Progenitor cell of endocrine pancreas (in vitro differentiated cells): Measurements from ENCODE around the gene TSPAN15. TPM values are rescaled to one million over a fixed set of nuclear protein-coding genes. Genes with fewer than 3 reads are reported as not detected.
"Not testable (repeated sequence)": the region's sequence is repeated elsewhere in the genome, so short reads cannot be mapped to it uniquely, and the experiment has no call there.

Experiments
- DNase-seq: peaks from one replicate; pipeline ENCODE4 v3.0.0; 2021; ENCODE audit warnings: low spot score; ENCODE audit not compliant: unreplicated experiment
- H3K27ac Mint-ChIP-seq: 2 replicates; pipeline ENCODE4 v1.8.0; 2021; ENCODE audit warnings: mild to moderate bottlenecking, moderate library complexity, mixed read lengths
- H3K27me3 Mint-ChIP-seq: 2 replicates; pipeline ENCODE4 v1.8.0; 2021; ENCODE audit warnings: mixed read lengths
- H3K36me3 Mint-ChIP-seq: 2 replicates; pipeline ENCODE4 v1.8.0; 2022; ENCODE audit warnings: mixed read lengths; ENCODE audit not compliant: insufficient read depth
- H3K4me1 Mint-ChIP-seq: 2 replicates; pipeline ENCODE4 v1.8.0; 2021; ENCODE audit warnings: low read depth, mixed read lengths
- H3K4me3 Mint-ChIP-seq: 2 replicates; pipeline ENCODE4 v1.8.0; 2021; ENCODE audit warnings: low read depth, mild to moderate bottlenecking, moderate library complexity, mixed read lengths
- H3K9me3 Mint-ChIP-seq: 2 replicates; pipeline ENCODE4 v1.8.0; 2021; ENCODE audit warnings: low read depth, mixed read lengths
- total RNA-seq: library from RNA; stranded (reverse); gene quantifications from 2 replicates; pipeline ENCODE4 v1.2.1, GENCODE V29; 2021
- TF ChIP-seq, protein P1 (sequence below): fragments of 200-600 bp; sonication (generic); IDR thresholded peaks from one replicate; pipeline ENCODE4 v1.5.0; 2021; ENCODE audit warnings: antibody characterized with exemption, mild to moderate bottlenecking; ENCODE audit not compliant: unreplicated experiment

Gene TSPAN15
- total RNA-seq, 1 donor from 2014 or later, result 14.7 TPM

DNA sequence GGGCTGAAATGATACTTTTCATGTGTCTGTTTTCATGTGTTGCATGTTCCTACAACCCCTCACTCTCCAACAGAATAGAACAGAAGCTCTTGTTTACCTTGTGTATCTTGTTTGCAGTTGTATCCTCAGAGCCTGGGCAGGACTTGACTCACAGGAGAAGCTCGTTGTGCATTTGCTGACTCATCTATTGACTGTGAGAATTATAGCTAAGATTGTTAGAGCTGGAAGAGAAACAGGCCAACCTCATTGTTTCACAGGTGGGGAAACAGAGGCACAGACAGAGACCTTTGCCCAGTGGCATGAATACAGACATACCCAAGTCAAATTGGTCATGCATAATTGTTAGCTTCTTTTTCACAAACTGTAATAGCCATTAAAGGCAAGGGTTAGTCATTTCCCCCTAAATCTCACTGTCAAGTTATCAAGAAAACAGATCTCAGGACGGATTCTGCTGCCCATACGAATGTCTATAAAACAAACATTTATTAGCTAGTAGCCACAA is 4.6 kb upstream of the TSPAN15 start:
- TF ChIP-seq, protein P1, sequence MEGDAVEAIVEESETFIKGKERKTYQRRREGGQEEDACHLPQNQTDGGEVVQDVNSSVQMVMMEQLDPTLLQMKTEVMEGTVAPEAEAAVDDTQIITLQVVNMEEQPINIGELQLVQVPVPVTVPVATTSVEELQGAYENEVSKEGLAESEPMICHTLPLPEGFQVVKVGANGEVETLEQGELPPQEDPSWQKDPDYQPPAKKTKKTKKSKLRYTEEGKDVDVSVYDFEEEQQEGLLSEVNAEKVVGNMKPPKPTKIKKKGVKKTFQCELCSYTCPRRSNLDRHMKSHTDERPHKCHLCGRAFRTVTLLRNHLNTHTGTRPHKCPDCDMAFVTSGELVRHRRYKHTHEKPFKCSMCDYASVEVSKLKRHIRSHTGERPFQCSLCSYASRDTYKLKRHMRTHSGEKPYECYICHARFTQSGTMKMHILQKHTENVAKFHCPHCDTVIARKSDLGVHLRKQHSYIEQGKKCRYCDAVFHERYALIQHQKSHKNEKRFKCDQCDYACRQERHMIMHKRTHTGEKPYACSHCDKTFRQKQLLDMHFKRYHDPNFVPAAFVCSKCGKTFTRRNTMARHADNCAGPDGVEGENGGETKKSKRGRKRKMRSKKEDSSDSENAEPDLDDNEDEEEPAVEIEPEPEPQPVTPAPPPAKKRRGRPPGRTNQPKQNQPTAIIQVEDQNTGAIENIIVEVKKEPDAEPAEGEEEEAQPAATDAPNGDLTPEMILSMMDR, result no peak
- Mint-ChIP-seq H3K27ac (peak overlapping the region; percentile 59), H3K27me3 (peaks cover 2% of the 10 kb centered on the region), H3K36me3 (no peaks in the 10 kb centered on the region), H3K9me3 (no peaks in the 10 kb centered on the region), H3K4me1 (peaks cover 17% of the 10 kb centered on the region), H3K4me3 (no peak overlapping the region)
- DNase-seq, result no peak

DNA sequence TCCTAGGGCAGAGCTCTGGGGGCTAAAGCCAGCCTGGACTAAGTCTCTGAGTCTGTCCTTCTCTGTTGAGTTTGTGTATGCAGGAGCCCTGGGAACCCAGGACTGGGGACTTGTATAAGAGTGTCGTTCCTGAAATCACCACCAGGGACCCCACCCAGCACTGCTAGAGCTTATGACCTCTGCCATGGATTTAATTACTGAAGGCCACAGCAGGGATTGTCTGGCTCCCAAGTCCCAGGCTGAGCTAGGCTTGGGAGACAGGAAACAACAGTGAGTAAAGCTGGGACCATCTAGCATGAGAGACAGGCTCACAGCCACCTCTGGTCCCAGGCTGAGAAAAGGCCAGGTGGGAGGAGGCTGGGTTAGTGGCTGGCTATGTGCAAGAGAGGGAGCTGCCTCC is 1.4 kb upstream of the TSPAN15 start:
- Mint-ChIP-seq H3K36me3 (no peaks in the 10 kb centered on the region), H3K4me1 (peaks cover 17% of the 10 kb centered on the region), H3K27ac (peak overlapping the region; percentile 47), H3K4me3 (peak overlapping the region; percentile 39), H3K9me3 (no peaks in the 10 kb centered on the region), H3K27me3 (peaks cover 20% of the 10 kb centered on the region)
- no peak for DNase-seq
- TF ChIP-seq, protein P1, result peak; percentile 62

DNA sequence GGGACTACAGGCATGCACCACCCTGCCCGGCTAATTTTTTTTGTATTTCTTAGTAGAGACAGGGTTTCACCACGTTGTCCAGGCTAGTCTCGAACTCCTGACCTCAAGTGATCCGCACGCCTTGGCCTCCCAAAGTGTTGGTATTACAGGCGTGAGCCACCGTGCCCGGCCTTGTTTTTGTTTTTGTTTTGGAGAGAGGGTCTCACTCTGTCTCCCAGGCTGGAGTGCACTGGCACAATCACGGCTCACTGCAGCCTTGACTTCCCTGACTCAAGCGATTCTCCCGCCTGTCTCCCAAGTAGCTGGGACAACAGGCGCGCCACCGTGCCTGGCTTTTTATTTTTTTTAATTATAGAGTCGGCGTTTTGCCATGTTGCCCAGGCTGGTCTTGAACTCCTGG is 870 bp upstream of the TSPAN15 start:
- peaks cover 20% of the 10 kb centered on the region for H3K27me3 Mint-ChIP-seq
- H3K4me1 Mint-ChIP-seq, result peaks cover 17% of the 10 kb centered on the region
- H3K27ac Mint-ChIP-seq, result not testable (repeated sequence)

DNA sequence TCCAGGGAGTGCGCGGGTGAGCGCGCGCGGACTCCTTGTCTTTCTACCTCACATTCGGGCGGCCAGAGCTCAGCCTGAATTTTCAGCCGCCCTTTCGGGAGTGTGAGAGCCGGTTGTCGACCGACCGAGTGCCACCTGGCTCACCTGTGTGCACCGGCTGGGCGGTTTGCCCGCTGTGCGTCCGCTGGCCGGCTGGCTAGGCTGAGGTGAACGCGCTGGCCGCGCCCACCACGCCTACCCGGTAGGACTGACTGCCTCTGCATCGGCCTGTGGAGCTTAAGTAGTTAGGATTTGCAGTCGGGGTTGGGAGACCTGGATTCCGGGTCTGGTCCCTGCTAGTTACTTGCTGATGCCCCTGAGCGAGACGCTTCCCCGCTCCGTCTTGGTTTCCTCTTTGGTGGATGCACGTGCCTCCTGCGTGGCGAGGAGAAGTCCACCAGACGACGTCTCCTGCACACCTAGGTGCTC is 553 bp downstream of the TSPAN15 start:
- Mint-ChIP-seq H3K4me1 (peaks cover 12% of the 10 kb centered on the region), H3K4me3 (peak overlapping the region; percentile 84), H3K27ac (peak overlapping the region; percentile 83), H3K36me3 (no peaks in the 10 kb centered on the region), H3K27me3 (peaks cover 20% of the 10 kb centered on the region), H3K9me3 (no peaks in the 10 kb centered on the region)
- TF ChIP-seq, protein P1, result no peak
- DNase-seq, result peak; percentile 18

More for the DNA sequence above, 870 bp upstream of the TSPAN15 start:
- H3K36me3 Mint-ChIP-seq, DNase-seq, H3K9me3 Mint-ChIP-seq: not testable (repeated sequence)
- H3K4me3 Mint-ChIP-seq, result peak overlapping the region; percentile 84

DNA sequence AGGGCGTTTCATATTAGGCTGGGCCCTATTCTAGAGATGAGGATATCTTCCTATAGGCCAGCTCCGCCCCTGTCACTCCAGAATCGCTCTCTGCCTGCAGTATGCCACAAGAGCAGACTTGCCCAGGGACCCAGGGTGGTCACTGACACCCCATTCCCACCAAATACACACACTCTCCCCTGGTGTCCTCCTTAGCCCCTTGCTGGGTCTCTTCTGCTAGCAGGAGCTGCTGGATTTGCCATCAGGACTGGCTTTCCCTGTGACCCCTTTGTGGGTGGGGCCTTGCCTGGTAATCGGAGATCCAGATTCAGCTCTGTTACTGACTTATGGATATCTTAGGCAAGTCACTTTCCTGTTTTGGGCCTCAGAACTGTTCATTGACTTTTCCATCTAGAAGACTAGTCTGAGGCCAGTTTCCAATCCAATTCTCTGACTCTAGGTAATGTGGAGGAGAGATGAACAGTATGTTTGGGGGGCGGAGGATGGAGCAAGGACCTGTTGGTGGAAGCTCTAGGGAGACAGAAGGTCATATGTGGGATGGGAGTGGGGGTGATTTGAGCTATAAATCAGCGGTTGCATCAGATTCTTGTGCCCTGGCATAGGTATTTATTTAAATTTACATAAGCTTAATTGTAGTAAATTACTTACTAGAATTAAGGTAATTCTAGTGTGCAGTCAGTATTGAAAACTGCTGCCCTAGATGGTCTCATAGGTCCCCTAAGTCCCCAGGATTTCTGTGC is 1.6 kb downstream of the TSPAN15 start:
- H3K4me3 Mint-ChIP-seq, result peak overlapping the region; percentile 39
- no peak for DNase-seq
- H3K27me3 Mint-ChIP-seq, result peaks cover 20% of the 10 kb centered on the region
- no peaks in the 10 kb centered on the region for H3K36me3 Mint-ChIP-seq
- peaks cover 9% of the 10 kb centered on the region for H3K4me1 Mint-ChIP-seq
- H3K27ac Mint-ChIP-seq, result no peak overlapping the region
- TF ChIP-seq, protein P1, result no peak
- H3K9me3 Mint-ChIP-seq, result no peaks in the 10 kb centered on the region

DNA sequence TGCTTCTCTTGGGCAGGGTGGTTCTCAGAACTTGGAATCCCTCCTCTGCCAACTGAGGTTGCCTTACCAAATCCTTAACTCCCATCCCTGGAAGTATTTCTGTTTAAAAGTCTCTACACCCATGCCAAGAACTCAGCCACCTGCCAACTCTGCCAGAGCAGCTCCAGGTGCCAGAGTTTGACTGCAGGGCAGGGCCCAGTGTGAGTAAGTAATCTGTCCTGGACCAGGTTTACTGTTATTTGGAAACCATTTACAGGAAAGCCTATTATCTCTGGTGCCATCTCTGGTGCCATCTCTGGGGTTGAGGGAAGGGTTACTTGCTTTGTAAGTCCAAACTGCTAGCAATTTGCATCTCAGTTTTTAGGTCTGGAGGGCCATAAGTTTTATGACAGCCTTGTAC is 2.5 kb downstream of the TSPAN15 start:
- Mint-ChIP-seq H3K4me1 (peaks cover 11% of the 10 kb centered on the region), H3K4me3 (no peak overlapping the region), H3K36me3 (no peaks in the 10 kb centered on the region), H3K27me3 (peaks cover 20% of the 10 kb centered on the region), H3K27ac (no peak overlapping the region), H3K9me3 (no peaks in the 10 kb centered on the region)
- DNase-seq, result no peak
- TF ChIP-seq, protein P1, result no peak
